C4-2B (cell line): ENCODE results near the gene MYLK.

Experiments
- ZFX ChIP-seq: fragments of 450-650 bp; IDR thresholded peaks from 2 replicates; pipeline ENCODE4 v1.6.1; 2017
- TF ChIP-seq, protein P1 (sequence below): fragments of 450-650 bp; conservative IDR thresholded peaks from 2 replicates; pipeline ENCODE4 v1.5.1; 2017; ENCODE audit warnings: mild to moderate bottlenecking

- TF ChIP-seq, protein P1, sequence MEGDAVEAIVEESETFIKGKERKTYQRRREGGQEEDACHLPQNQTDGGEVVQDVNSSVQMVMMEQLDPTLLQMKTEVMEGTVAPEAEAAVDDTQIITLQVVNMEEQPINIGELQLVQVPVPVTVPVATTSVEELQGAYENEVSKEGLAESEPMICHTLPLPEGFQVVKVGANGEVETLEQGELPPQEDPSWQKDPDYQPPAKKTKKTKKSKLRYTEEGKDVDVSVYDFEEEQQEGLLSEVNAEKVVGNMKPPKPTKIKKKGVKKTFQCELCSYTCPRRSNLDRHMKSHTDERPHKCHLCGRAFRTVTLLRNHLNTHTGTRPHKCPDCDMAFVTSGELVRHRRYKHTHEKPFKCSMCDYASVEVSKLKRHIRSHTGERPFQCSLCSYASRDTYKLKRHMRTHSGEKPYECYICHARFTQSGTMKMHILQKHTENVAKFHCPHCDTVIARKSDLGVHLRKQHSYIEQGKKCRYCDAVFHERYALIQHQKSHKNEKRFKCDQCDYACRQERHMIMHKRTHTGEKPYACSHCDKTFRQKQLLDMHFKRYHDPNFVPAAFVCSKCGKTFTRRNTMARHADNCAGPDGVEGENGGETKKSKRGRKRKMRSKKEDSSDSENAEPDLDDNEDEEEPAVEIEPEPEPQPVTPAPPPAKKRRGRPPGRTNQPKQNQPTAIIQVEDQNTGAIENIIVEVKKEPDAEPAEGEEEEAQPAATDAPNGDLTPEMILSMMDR: no peak
- TF ChIP-seq ZFX: no peak
Observed at GRCh38 chr3:123800362-123800682, 83.8 kb downstream of the MYLK start.
